SU-DHL-6 (cell line): ENCODE results near the gene ACER2.
"Not testable (repeated sequence)": the region's sequence is repeated elsewhere in the genome, so short reads cannot be mapped to it uniquely, and the experiment has no call there.

Source experiments
- H2AFZ ChIP-seq: fragments of 200-600 bp; sonication (generic); 2 replicates; pipeline ENCODE4 v1.6.1; 2014; ENCODE audit warnings: low read depth, mild to moderate bottlenecking, moderate library complexity, mixed read lengths, antibody characterized with exemption, low read length; ENCODE audit not compliant: severe bottlenecking
- H3F3A ChIP-seq: fragments of 200-600 bp; shearing (Covaris generic); 2 replicates; pipeline ENCODE4 v1.6.0; 2016; ENCODE audit warnings: antibody characterized with exemption, mild to moderate bottlenecking; ENCODE audit not compliant: insufficient read depth
- H3K27ac ChIP-seq: fragments of 200-600 bp; sonication (generic); 2 replicates; pipeline ENCODE4 v1.5.1; 2016; ENCODE audit warnings: low read depth, mild to moderate bottlenecking, low read length, moderate library complexity, mixed read lengths
- H3K27me3 ChIP-seq: fragments of 200-600 bp; sonication (generic), shearing (Covaris generic); 2 replicates; pipeline ENCODE4 v1.6.0; 2014; ENCODE audit warnings: mild to moderate bottlenecking, low read length
- H3K36me3 ChIP-seq: fragments of 200-600 bp; sonication (generic); 2 replicates; pipeline ENCODE4 v1.6.1; 2014; ENCODE audit warnings: mild to moderate bottlenecking, low read length, mixed read lengths
- H3K4me2 ChIP-seq: fragments of 300-600, 200-600 bp; shearing (Covaris generic), sonication (generic); 2 replicates; pipeline ENCODE4 v1.6.0; 2014; ENCODE audit warnings: low read length, low read depth, mild to moderate bottlenecking; ENCODE audit not compliant: poor library complexity, severe bottlenecking
- H3K4me3 ChIP-seq: fragments of 200-600 bp; sonication (generic); 2 replicates; pipeline ENCODE4 v1.5.1; 2014; ENCODE audit warnings: antibody characterized with exemption, low read length, mild to moderate bottlenecking, mixed read lengths; ENCODE audit not compliant: insufficient read depth, poor library complexity, severe bottlenecking
- H3K79me2 ChIP-seq: fragments of 200-600 bp; sonication (generic); 2 replicates; pipeline ENCODE4 v1.6.1; 2014; ENCODE audit warnings: mild to moderate bottlenecking, low read length, moderate library complexity; ENCODE audit not compliant: insufficient read depth
- H3K9ac ChIP-seq: fragments of 200-600 bp; sonication (generic); 2 replicates; pipeline ENCODE4 v1.7.0; 2014; ENCODE audit warnings: mild to moderate bottlenecking, low read length
- H3K9me2 ChIP-seq: fragments of 200-600 bp; sonication (generic); replicated peaks from 2 replicates; pipeline ENCODE4 v1.6.1; 2014; ENCODE audit warnings: low read length; ENCODE audit not compliant: insufficient read depth
- H3K9me3 ChIP-seq: fragments of 200-600 bp; sonication (generic); 2 replicates; pipeline ENCODE4 v1.6.1; 2014; ENCODE audit warnings: low read length, mixed read lengths; ENCODE audit not compliant: insufficient read depth
- H4K20me1 ChIP-seq: fragments of 200-600 bp; sonication (generic); 2 replicates; pipeline ENCODE4 v1.6.1; 2014; ENCODE audit warnings: low read depth, mild to moderate bottlenecking, antibody characterized with exemption, low read length, moderate library complexity, mixed read lengths
- CTCF ChIP-seq: fragments of 200-600 bp; sonication (generic); IDR thresholded peaks from one replicate; pipeline ENCODE4 v1.5.1; 2017; ENCODE audit warnings: antibody characterized with exemption, mild to moderate bottlenecking, low read length, moderate library complexity; ENCODE audit not compliant: insufficient read depth, poor library complexity, severe bottlenecking
- EZH2phosphoT487 ChIP-seq: fragments of 200-600 bp; sonication (generic), shearing (Covaris generic); conservative IDR thresholded peaks from 2 replicates; pipeline ENCODE4 v1.6.1; 2018; ENCODE audit warnings: mild to moderate bottlenecking, antibody characterized with exemption, low read length, moderate library complexity, mixed read lengths

ACER2 gene

DNA sequence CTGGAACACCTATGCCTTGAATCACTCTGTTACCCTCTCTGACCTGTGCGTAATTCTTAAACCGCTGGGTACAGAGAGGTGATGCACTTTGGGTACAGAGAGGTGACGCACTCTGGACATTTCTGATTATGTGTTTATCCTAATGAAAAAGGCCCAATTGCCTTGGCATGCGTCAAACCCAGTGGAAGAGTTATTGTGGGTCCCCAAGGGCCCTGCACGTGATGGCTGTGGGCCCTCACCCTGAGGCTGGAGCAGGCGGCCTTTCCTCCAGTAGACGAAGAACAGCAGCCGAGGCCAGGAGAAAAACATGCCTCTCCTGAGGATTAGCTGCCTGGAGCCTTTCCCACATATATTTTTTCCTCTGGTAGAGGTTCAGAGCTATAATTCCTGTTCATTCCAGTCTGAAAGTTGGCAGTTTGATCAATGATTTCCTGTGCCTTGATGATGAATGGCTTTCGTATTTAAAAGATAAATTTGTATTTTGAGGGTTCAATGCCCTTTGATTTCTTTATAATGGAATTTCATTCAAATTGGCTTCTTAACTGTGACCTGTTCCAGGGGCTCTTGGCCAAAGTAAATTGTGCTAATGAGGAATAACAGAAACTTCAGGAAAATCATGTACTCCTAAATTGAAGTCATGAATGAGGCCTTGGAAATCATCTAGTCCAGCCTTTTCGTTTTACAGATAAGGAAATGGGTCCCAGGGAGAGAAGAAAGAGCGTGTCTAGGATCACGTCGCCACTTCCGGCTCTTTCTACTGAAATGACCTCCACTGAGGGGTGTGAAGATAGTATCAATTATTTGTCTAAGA lies 22.8 kb downstream of the ACER2 start:
- TF ChIP-seq CTCF (no peak), EZH2phosphoT487 (no peak)
- Histone ChIP-seq H3K79me2 (no peaks in the 10 kb centered on the region), H3K9ac (no peak overlapping the region), H3K36me3 (no peaks in the 10 kb centered on the region), H3K4me3 (no peak overlapping the region), H3K4me2 (no peak overlapping the region), H2AFZ (no peak overlapping the region), H3K27me3 (no peaks in the 10 kb centered on the region), H3F3A (no peaks in the 10 kb centered on the region), H3K9me2 (no peaks in the 10 kb centered on the region), H3K27ac (no peak overlapping the region), H3K9me3 (no peaks in the 10 kb centered on the region), H4K20me1 (no peaks in the 10 kb centered on the region)

DNA sequence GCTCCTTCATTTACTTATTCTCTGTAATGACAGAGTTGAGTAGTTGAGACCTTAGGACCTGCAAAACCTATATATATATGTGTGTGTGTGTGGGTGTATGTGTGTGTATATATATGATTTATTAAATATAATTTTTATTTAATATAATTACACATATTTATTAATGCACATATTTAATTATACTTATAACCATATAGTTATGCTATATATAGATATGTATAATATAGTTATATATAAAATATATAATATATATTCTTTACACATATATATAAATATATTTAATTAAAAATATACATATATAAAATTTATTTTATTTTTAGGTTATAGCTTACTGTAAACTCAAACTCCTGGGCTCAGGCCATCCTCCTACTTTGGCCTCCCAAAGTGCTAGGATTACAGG lies 23.7 kb downstream of the ACER2 start:
- no peak overlapping the region for H3K9ac ChIP-seq
- H2AFZ ChIP-seq: no peak overlapping the region
- no peaks in the 10 kb centered on the region for H3F3A ChIP-seq
- TF ChIP-seq EZH2phosphoT487 (no peak), CTCF (no peak)
- H3K4me3 ChIP-seq: no peak overlapping the region
- no peaks in the 10 kb centered on the region for H3K36me3 ChIP-seq
- H3K27ac ChIP-seq: no peak overlapping the region
- no peaks in the 10 kb centered on the region for H4K20me1 ChIP-seq
- H3K79me2 ChIP-seq: no peaks in the 10 kb centered on the region
- no peaks in the 10 kb centered on the region for H3K9me3 ChIP-seq
- H3K27me3 ChIP-seq: no peaks in the 10 kb centered on the region
- no peak overlapping the region for H3K4me2 ChIP-seq
- no peaks in the 10 kb centered on the region for H3K9me2 ChIP-seq

- H3K27ac ChIP-seq, H3K36me3 ChIP-seq, H4K20me1 ChIP-seq, H3K9me3 ChIP-seq, H3K4me3 ChIP-seq, H3K4me2 ChIP-seq, H3K9ac ChIP-seq, H3K9me2 ChIP-seq, H3F3A ChIP-seq, H3K27me3 ChIP-seq, H3K79me2 ChIP-seq, H2AFZ ChIP-seq: not testable (repeated sequence)
Measured at GRCh38 chr9:19433729-19434128, 24.9 kb downstream of the ACER2 start.

GRCh38 chr9:19440376-19440775 lies 31.6 kb downstream of the ACER2 start:
- H3K79me2 ChIP-seq: no peaks in the 10 kb centered on the region
- H3K9ac ChIP-seq: no peak overlapping the region
- H3K9me3 ChIP-seq: no peaks in the 10 kb centered on the region
- H3K27me3 ChIP-seq: no peaks in the 10 kb centered on the region
- TF ChIP-seq EZH2phosphoT487 (no peak), CTCF (no peak)
- H2AFZ ChIP-seq: no peak overlapping the region
- no peak overlapping the region for H3K4me2 ChIP-seq
- H4K20me1 ChIP-seq: no peaks in the 10 kb centered on the region
- no peak overlapping the region for H3K27ac ChIP-seq
- no peaks in the 10 kb centered on the region for H3K36me3 ChIP-seq
- H3K4me3 ChIP-seq: no peak overlapping the region
- H3F3A ChIP-seq: no peaks in the 10 kb centered on the region
- no peaks in the 10 kb centered on the region for H3K9me2 ChIP-seq
